Kidney glomerular epithelial cell (primary cell): Measurements from ENCODE around the gene SYNM.
A peak's percentile ranks its signal among the peaks of the same experiment; 100 is the strongest.
"Not testable (repeated sequence)": the region's sequence is repeated elsewhere in the genome, so short reads cannot be mapped to it uniquely, and the experiment has no call there.

Source experiments
- DNase-seq: peaks from one replicate; lab custom pipeline; 2025; lab: John Stamatoyannopoulos, UW

Gene SYNM, protein sequence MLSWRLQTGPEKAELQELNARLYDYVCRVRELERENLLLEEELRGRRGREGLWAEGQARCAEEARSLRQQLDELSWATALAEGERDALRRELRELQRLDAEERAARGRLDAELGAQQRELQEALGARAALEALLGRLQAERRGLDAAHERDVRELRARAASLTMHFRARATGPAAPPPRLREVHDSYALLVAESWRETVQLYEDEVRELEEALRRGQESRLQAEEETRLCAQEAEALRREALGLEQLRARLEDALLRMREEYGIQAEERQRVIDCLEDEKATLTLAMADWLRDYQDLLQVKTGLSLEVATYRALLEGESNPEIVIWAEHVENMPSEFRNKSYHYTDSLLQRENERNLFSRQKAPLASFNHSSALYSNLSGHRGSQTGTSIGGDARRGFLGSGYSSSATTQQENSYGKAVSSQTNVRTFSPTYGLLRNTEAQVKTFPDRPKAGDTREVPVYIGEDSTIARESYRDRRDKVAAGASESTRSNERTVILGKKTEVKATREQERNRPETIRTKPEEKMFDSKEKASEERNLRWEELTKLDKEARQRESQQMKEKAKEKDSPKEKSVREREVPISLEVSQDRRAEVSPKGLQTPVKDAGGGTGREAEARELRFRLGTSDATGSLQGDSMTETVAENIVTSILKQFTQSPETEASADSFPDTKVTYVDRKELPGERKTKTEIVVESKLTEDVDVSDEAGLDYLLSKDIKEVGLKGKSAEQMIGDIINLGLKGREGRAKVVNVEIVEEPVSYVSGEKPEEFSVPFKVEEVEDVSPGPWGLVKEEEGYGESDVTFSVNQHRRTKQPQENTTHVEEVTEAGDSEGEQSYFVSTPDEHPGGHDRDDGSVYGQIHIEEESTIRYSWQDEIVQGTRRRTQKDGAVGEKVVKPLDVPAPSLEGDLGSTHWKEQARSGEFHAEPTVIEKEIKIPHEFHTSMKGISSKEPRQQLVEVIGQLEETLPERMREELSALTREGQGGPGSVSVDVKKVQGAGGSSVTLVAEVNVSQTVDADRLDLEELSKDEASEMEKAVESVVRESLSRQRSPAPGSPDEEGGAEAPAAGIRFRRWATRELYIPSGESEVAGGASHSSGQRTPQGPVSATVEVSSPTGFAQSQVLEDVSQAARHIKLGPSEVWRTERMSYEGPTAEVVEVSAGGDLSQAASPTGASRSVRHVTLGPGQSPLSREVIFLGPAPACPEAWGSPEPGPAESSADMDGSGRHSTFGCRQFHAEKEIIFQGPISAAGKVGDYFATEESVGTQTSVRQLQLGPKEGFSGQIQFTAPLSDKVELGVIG (N-terminal part only)

DNA sequence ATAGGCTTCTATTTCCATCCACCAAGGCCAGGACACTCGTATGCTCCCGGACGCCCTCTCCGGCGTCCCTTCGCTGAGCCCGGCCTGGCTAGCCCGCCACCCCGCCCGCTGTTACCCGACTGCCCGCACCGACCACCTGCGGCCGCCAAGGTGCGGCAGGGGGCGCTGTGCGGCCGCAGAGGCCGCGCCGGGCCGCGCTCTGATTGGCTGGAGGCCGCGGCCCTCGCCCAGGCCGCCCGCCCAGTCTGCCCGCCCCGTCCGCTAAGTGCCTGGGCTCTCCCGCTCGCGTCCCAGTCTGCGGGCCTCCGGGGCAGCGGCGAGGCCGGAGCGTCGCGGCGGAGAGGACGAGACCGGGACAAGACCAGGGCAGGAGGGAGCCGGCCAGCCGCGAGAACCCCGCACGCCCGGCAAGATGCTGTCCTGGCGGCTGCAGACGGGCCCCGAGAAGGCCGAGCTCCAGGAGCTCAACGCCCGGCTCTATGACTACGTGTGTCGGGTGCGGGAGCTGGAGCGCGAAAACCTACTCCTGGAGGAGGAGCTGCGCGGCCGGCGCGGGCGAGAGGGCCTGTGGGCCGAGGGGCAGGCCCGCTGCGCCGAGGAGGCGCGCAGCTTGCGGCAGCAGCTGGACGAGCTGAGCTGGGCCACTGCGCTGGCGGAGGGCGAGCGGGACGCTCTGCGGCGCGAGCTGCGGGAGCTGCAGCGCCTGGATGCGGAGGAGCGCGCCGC is at the start of gene SYNM:
Gene SYNM, plus strand, starts transcription at position 293 of the 726 bp plus-strand sequence. Its CDS starts 120 bp downstream, at position 413.
- peak; percentile 74 for DNase-seq

GRCh38 chr15:99055555-99056134 is 49.2 kb upstream of the SYNM start:
- DNase-seq = no peak

DNA sequence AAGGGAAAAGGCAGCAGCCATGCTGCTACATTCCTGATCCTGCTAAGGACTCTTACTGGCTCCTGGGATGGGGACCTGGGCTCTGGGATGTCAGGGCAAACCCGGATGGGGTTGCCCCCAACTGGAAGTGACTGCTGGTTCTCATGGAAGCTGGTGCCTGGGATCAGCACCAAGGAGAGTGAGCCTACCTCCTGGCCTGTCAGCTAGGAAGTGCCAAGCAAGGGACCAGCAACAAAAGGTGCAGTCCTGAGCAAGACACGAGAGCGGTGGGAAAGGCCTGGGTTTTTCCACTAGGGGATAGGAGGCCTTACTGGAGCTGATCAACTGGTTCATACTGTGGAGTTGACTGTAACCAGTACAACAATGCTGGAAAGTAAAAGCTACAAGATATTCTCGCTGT is 47.9 kb upstream of the SYNM start:
- DNase-seq = no peak

DNA sequence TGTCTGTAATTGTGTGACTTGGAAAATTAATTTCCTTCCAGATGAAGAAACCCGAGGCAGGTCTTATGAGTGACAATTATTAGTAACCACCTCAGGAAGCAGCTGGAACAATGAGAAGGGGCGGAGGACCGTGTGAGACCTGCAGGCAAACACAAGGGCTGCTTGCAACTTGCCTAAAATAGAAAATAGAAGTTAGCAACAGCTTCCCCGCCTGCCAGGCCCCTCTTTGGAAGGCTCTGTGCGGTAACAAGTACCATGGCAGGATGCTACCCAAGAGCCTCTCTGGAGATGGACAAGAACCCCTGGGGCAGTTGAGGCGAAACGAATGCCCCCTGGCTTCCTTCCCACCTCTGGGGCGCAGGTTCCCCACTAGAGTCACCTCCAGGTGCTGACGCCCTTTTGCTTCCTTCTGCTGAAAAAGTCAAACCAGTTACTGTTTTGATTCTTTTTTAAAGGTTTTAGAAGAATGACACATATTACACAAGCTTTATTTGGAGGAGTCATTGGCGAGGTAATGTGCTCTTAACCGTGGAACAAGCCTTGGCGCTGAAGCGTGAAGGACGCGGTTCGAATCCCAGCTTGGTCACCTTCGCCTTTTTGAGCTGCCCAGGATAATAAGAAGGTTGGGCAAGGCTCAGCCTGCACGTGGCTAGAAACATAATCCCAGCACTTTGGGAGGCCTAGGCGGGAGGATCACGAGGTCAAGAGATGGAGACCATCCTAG is 47.0 kb upstream of the SYNM start:
- DNase-seq = no peak

GRCh38 chr15:99058421-99058870 is 46.4 kb upstream of the SYNM start:
- no peak for DNase-seq

- peak; percentile 86 for DNase-seq
Measured at GRCh38 chr15:99059010-99059981, 45.6 kb upstream of the SYNM start.

GRCh38 chr15:99060186-99060585 is 44.7 kb upstream of the SYNM start:
- not testable (repeated sequence) for DNase-seq

GRCh38 chr15:99062226-99062625 is 42.7 kb upstream of the SYNM start:
- no peak for DNase-seq

- DNase-seq = no peak
Measured at GRCh38 chr15:99068186-99068585, 36.7 kb upstream of the SYNM start.

DNA sequence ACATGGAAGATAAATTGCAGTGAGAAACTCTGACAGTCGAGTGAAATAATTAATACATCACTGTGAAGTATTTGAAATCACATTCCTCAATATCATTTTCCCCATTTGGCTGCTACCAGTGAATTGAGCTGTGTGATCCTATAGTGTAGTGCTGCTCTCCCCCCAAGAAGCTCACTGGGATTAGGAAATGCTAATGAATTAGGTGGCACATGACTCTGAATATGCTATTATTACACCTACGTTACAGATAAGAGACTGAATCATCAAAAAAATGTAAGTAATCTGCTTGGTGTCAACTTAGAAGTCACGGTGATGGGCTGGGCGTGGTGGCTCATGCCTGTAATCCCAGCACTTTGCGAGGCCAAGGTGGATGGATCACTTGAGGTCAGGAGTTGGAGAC is 34.7 kb upstream of the SYNM start:
- DNase-seq = no peak

DNA sequence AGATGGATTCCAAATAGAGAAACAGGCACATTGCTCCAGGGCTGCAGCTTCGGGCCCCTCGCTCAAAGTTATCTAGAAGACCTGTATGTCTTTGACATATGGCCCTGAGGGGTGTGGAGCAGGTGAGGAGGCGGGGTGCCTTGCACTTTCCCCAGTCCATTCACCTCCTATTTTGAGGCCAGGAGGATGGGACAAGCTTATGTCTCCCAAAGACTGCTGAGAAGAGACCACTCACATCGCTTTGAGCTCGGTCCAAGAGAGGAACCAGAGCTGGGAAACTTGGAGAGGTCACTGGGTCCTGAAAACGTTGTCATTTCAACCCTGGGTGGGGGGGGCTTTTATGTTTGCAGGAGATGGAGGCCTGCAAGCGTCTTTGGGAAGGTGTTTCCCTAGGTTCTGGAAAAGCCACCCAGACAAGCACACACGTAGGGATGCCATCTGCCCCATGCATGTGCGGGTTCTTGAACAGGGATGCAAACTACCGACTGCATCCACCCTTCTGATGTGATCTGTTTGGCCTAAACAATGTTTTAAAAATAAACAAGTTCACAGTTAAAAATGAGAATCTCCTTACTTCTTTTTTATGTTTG is 33.7 kb upstream of the SYNM start:
- DNase-seq = no peak

GRCh38 chr15:99073008-99073717 is 31.7 kb upstream of the SYNM start:
- DNase-seq = no peak

- DNase-seq = no peak
Measured at GRCh38 chr15:99074446-99074845, 30.4 kb upstream of the SYNM start.

- not testable (repeated sequence) for DNase-seq
Measured at GRCh38 chr15:99075059-99075652, 29.7 kb upstream of the SYNM start.

DNA sequence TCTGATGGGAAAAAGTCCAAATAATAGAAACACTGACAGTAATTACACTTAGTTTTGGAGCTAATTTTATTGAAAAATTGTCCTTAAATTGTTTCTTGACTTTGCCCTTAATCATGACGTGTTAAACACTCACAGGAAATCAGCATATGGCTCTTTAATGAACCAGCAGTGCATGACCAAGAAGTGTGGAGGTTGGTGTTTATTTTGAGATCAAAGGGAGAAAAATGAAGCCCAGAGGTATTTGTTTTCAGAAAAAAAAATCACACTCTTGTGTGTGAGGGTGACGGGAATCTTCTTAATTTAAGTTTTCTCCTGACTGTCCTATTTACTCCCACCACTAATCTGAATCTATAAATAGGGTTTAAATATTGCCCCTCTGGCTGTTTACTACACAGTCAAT is 28.8 kb upstream of the SYNM start:
- no peak for DNase-seq

- peak; percentile 84 for DNase-seq
Measured at GRCh38 chr15:99076555-99077308, 28.1 kb upstream of the SYNM start.

- DNase-seq = no peak
Measured at GRCh38 chr15:99082798-99083197, 22.1 kb upstream of the SYNM start.
